BLaER1 (cell line): ENCODE data around the gene SLMAP.

Experiments
- H3K27ac ChIP-seq: shearing (Covaris generic); formaldehyde crosslinking; 2 replicates; pipeline ENCODE4 v1.8.1; 2022
- H3K27me3 ChIP-seq: shearing (Covaris generic); formaldehyde crosslinking; 2 replicates; pipeline ENCODE4 v1.8.1; 2022
- H3K36me3 ChIP-seq: shearing (Covaris generic); formaldehyde crosslinking; 2 replicates; pipeline ENCODE4 v1.8.1; 2022
- H3K4me1 ChIP-seq: shearing (Covaris generic); formaldehyde crosslinking; 2 replicates; pipeline ENCODE4 v1.8.1; 2022
- H3K4me2 ChIP-seq: shearing (Covaris generic); formaldehyde crosslinking; 2 replicates; pipeline ENCODE4 v1.8.1; 2022
- H3K4me3 ChIP-seq: shearing (Covaris generic); formaldehyde crosslinking; 2 replicates; pipeline ENCODE4 v1.8.1; 2022
- H3K9ac ChIP-seq: shearing (Covaris generic); formaldehyde crosslinking; 2 replicates; pipeline ENCODE4 v1.8.1; 2022
- H3K9me3 ChIP-seq: shearing (Covaris generic); formaldehyde crosslinking; 2 replicates; pipeline ENCODE4 v1.8.1; 2022
- H4K20me1 ChIP-seq: shearing (Covaris generic); formaldehyde crosslinking; 2 replicates; pipeline ENCODE4 v1.8.1; 2022
- Cebpa-rat ChIP-seq: shearing (Covaris generic); IDR thresholded peaks from 2 replicates; pipeline ENCODE4 v1.8.1; 2022

Gene SLMAP

GRCh38 chr3:57977818-57978235, 221.7 kb downstream of the SLMAP start:
- H3K27ac ChIP-seq: no peak overlapping the region
- no peak overlapping the region for H3K4me3 ChIP-seq
- H3K36me3 ChIP-seq: no peaks in the 10 kb centered on the region
- H3K27me3 ChIP-seq: no peaks in the 10 kb centered on the region
- H3K9me3 ChIP-seq: no peaks in the 10 kb centered on the region
- H4K20me1 ChIP-seq: no peaks in the 10 kb centered on the region
- H3K9ac ChIP-seq: no peak overlapping the region
- no peak for TF ChIP-seq Cebpa-rat
- peaks cover 41% of the 10 kb centered on the region for H3K4me1 ChIP-seq
- no peak overlapping the region for H3K4me2 ChIP-seq

- no peak overlapping the region for H3K4me2 ChIP-seq
- H4K20me1 ChIP-seq: no peaks in the 10 kb centered on the region
- peaks cover 44% of the 10 kb centered on the region for H3K4me1 ChIP-seq
- H3K9me3 ChIP-seq: no peaks in the 10 kb centered on the region
- H3K36me3 ChIP-seq: no peaks in the 10 kb centered on the region
- H3K4me3 ChIP-seq: no peak overlapping the region
- no peaks in the 10 kb centered on the region for H3K27me3 ChIP-seq
- no peak overlapping the region for H3K27ac ChIP-seq
- TF ChIP-seq Cebpa-rat: no peak
- H3K9ac ChIP-seq: no peak overlapping the region
Observed at GRCh38 chr3:57978316-57978715, 222.2 kb downstream of the SLMAP start.
